Retinal pigment epithelial cell (primary cell): ENCODE measurements around the gene BEX3.
"Not testable (repeated sequence)": the region's sequence is repeated elsewhere in the genome, so short reads cannot be mapped to it uniquely, and the experiment has no call there.

ENCODE experiments used
- DNase-seq: peaks from one replicate; pipeline ENCODE4 v3.0.0-alpha.2; 2010; ENCODE audit warnings: low read depth
- H3K4me3 ChIP-seq: 2 replicates; pipeline ENCODE4 v1.5.1; 2011; ENCODE audit warnings: mild to moderate bottlenecking, low read length, control low read depth, moderate library complexity
- TF ChIP-seq, protein P1 (sequence below): conservative IDR thresholded peaks from 2 replicates; pipeline ENCODE4 v1.5.1; 2011; ENCODE audit warnings: low read depth, low read length, control low read depth, inconsistent platforms

Gene BEX3

DNA sequence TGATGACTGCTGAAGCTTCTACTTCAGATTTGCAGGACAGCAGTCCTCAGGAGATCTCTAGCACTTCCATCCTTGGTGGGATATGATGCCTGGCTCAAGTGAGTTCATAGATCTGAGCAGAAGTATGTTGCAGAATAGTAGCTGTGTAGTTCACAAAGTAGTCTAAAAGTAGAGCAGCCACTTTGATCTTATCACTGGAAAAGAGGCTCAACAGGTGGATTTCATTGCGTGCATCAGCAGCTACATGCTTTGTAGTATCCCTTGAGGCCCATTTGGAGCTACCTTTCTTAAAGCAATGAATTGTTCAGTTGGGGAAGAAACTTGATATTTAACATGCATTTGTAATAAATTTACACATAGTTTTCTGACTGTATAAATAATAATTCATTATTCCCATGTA, 29.9 kb downstream of the BEX3 start:
- no peak for DNase-seq
- TF ChIP-seq, protein P1, sequence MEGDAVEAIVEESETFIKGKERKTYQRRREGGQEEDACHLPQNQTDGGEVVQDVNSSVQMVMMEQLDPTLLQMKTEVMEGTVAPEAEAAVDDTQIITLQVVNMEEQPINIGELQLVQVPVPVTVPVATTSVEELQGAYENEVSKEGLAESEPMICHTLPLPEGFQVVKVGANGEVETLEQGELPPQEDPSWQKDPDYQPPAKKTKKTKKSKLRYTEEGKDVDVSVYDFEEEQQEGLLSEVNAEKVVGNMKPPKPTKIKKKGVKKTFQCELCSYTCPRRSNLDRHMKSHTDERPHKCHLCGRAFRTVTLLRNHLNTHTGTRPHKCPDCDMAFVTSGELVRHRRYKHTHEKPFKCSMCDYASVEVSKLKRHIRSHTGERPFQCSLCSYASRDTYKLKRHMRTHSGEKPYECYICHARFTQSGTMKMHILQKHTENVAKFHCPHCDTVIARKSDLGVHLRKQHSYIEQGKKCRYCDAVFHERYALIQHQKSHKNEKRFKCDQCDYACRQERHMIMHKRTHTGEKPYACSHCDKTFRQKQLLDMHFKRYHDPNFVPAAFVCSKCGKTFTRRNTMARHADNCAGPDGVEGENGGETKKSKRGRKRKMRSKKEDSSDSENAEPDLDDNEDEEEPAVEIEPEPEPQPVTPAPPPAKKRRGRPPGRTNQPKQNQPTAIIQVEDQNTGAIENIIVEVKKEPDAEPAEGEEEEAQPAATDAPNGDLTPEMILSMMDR: no peak
- no peak overlapping the region for H3K4me3 ChIP-seq

DNA sequence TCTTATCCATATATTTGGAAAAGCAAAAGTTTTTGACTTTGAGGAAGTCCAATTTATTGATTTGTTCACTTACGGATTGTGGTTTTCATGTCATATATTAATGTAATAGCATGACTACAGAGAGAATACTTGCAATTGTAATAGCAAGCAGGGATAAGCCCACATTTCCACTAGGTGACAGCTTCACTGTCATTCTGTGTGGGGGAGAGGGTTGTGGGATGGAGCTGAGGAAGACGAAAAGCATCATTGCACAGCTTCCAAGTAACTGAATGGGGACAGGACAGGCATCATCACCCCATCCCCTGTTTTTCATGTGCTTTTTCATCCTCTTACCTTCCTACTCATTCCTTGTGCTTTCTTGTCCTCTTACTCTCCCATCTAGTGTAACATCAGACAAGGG, 31.4 kb downstream of the BEX3 start:
- DNase-seq: no peak
- no peak overlapping the region for H3K4me3 ChIP-seq
- TF ChIP-seq, protein P1: no peak

DNA sequence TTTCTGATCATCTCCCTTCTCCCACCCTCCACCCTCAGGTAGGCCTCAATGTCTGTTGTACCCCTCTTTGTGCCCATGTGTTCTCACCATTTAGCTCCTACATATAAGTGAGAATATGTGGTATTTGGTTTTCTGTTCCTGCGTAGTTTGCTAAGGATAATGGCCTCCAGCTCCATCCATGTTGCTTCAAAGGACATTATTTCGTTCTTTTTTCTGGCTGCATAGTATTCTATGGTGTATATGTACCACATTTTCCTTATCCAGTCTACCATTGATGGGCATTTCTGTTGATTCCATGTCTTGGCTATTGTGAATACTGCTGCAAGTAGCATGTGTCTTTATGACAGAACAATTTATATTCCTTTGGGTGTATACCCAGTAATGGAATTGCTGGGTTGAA, 35.4 kb downstream of the BEX3 start:
- not testable (repeated sequence) for DNase-seq, H3K4me3 ChIP-seq

DNA sequence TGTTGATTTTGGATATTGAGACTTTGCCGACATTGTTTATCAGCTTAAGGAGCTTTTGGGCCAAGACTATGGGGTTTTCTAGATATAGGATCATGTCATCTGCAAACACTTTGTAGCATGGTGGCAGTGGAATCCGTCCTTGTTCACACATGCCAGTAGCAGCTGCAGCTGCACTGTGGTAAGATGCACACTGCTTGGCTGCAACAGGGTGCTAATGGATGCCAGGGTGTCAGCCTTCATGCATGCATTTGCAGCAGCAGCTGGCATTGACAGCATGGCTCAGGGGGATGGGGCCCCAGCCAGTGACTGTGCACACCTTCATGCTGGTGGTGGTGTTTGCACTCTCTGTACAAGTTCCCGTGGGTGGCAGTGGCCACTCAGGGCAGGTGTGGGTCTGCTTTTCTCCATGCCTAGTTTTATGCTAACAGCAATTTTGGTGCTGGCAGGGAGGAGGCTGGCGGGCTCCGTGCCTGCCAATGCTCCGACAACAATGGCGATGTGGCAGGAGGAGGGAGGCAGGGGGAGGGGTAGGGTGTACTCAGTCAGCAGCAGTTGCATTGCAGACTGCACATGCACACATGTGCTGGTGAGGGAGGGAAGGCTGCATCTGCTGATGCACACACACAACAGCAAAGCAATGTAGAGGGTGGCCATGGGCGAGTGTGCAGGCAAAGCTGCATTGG, 37.5 kb downstream of the BEX3 start:
- no peak for DNase-seq
- TF ChIP-seq, protein P1: no peak
- H3K4me3 ChIP-seq: no peak overlapping the region

DNA sequence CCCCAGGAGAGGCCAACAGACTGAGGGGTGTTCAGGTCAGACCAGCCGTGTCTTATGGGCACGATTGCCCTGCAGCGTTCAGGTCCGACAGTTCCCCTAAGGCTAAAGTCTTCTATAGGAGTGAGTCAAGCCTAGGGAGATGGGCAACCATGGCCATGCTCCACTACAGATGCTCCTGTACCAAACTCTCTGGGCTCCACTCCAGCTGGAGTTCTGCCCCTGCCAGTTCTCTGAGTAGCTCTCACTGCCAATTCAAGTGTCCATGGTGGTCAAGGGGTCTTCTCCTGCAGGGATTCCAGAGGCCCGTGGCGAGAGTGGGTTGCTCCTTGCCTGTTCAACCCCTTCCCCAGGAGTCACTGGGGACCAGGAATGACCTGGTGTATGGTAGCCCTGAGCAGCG, 38.2 kb downstream of the BEX3 start:
- TF ChIP-seq, protein P1: no peak
- no peak overlapping the region for H3K4me3 ChIP-seq
- no peak for DNase-seq

DNA sequence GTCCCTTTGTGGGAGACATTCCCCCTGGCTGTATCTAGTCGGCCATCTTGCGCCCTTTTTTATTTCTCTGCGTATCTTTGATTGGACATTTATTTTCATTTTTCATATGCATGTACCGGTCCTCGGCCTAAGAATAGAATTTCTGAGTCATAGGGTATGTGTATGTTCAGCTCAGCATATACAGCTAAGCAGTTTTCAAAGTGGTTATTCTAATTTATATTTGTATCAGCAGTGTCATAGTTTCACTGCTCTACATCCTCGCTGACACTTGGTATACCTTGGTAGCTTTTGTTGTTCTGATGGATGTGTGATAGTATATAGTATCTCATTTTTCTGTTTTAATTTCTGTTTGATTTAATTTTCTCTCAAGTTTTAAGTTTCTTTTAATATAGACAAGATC, 38.7 kb downstream of the BEX3 start:
- TF ChIP-seq, protein P1: no peak
- no peak overlapping the region for H3K4me3 ChIP-seq
- DNase-seq: no peak

DNA sequence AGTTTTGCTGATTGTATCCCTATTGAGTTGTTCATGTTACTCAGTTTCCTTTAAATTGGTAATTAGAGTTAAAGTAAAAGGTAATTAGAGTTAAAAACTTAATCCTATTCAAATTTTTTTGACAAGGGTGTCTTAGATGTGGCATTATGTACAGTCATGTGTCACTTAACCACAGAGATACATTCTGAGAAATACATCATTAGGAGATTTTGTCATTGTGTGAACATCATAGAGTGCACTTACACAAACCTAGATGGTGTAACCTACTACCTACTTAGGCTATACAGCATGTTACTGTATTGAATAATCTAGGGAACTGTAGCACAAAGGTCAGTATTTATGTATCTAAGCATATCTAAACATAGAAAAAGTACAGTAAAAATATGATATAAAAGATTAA, 39.2 kb downstream of the BEX3 start:
- TF ChIP-seq, protein P1: no peak
- H3K4me3 ChIP-seq: no peak overlapping the region

More for the DNA sequence above, 39.2 kb downstream of the BEX3 start:
- DNase-seq: no peak
